ENCODE results near the gene POLR1A.

The POLR1A gene

DNA sequence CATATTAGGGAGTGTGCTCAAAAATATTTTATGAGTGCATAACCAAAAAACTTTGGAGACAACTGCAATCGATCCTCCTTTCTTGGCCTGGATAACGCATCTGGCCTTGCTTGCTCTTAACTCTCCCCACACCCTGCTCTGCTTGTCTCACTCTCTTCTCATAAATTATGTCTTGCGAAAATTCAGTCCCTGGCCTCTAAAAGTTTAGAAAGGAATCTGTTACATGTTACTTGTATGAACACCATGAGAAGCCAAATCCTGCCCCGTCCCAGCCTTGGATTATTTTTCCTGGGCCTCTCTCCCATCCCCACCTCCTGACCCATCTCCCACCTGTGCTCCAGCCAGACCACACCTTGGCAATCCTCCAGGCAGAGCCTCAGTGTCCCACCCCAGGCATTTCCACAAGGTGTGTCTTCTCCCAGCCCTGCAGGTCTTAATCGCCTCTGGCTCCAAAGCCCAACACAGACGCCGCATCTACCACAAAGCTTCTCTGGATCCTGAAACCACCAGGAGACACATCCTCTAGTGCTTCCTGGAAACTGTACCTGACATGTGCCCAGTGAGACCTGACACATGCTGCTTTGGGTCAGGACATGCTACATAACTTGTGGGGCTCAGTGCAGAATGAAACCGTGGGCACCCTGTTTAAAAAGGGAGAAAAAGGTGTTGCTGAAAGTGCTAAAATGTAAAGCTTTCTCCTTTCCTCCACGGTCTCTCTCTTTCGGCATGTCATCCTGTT is 117.3 kb downstream of the POLR1A start:
- TF ChIP-seq, protein P1, sequence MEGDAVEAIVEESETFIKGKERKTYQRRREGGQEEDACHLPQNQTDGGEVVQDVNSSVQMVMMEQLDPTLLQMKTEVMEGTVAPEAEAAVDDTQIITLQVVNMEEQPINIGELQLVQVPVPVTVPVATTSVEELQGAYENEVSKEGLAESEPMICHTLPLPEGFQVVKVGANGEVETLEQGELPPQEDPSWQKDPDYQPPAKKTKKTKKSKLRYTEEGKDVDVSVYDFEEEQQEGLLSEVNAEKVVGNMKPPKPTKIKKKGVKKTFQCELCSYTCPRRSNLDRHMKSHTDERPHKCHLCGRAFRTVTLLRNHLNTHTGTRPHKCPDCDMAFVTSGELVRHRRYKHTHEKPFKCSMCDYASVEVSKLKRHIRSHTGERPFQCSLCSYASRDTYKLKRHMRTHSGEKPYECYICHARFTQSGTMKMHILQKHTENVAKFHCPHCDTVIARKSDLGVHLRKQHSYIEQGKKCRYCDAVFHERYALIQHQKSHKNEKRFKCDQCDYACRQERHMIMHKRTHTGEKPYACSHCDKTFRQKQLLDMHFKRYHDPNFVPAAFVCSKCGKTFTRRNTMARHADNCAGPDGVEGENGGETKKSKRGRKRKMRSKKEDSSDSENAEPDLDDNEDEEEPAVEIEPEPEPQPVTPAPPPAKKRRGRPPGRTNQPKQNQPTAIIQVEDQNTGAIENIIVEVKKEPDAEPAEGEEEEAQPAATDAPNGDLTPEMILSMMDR (IDR thresholded peaks at IDR 0.05; ENCODE audit: control insufficient read depth, insufficient read depth, low read depth, low read length, missing control alignments), result no peak
- no peak overlapping the region for H3K4me3 ChIP-seq (ENCODE audit: control insufficient read depth, low read depth, low read length)
- DNase-seq (ENCODE audit: low read depth), result no peak

DNA sequence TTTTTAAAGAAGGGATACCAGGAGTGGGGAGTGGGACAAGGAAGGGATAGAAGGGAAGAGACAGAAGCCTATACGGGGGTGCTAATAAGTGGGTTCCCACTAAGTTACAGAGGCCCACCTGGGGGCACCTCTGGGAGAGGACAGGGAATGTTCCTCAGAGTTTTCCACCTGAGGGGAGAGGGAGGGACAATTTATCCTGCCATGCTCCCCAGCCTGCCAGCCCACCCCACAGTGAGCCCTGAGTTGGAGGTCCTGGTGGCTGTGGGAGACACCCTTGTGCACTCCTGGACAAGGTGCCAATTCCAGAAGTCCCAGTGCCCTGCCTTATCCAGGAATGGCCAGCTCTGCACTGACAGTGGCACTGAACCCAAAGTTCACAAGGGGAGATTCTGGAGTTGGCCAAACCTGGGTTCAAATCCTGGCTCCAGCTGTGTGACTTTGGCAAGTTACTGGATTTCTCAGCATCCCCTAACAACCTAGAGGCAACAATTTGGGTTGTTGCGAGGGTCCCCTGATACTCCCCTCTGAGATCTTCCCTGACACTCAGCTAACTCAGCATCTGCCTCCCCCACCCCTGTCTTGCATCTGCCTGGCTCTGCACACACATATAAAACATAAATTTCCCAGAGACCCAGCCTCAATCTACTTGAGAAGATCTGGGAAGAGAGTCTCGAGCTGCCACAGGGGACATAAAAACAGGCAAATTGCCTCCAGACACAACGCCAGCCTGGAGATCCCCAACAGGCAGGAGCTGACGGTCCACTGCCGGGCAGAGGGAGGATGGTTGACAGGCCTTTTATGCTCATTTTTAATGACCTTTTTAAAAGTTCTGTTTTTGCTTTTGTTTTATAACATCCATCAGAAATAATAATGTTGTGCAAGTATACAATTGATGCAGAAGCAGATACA is 118.2 kb downstream of the POLR1A start:
- TF ChIP-seq, protein P1 (IDR thresholded peaks at IDR 0.05; ENCODE audit: control insufficient read depth, insufficient read depth, low read depth, low read length, missing control alignments), result no peak
- DNase-seq (ENCODE audit: low read depth), result no peak
- no peak overlapping the region for H3K4me3 ChIP-seq (ENCODE audit: control insufficient read depth, low read depth, low read length)

DNA sequence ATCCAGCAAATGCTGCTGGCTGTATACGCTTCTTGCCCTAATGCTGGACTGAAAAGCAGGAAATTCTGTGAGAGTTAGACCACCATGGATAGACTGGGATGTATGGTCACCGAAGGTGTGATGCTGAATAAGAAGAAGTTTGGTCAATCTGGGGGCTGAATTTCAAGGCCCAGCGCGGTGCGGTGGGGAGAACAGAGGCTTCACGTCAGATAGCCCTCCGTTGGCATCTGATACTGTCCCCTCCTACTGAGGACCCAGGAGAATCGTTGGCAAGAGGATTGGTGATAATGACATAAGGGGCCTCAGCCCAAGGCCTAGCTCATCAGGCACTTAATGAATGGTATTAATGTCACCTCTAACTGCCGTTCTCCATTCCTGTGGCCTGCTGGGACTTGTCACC is 119.6 kb downstream of the POLR1A start:
- no peak overlapping the region for H3K4me3 ChIP-seq (ENCODE audit: control insufficient read depth, low read depth, low read length)
- no peak for DNase-seq (ENCODE audit: low read depth)
- TF ChIP-seq, protein P1 (IDR thresholded peaks at IDR 0.05; ENCODE audit: control insufficient read depth, insufficient read depth, low read depth, low read length, missing control alignments), result no peak

DNA sequence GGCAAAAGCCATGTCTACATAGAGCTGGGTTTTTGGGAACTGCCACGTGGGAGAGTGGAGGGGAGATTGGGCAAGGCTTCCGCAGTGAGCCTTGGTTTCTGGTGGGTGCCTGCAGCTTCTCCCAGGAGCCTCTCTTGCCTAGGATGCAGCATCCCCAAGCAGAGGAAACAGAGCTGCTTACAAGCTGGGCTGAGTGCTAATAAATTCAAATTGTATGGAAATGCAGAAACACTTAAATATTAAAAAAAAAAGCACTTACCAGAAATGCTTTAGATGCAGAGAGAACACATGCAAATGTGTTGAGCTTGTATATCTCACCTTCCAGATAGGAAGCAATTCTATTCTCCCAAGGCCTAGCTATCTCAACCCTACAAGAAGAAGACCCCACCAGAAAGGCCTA is 120.9 kb downstream of the POLR1A start:
- TF ChIP-seq, protein P1 (IDR thresholded peaks at IDR 0.05; ENCODE audit: control insufficient read depth, insufficient read depth, low read depth, low read length, missing control alignments), result no peak
- no peak for DNase-seq (ENCODE audit: low read depth)
- H3K4me3 ChIP-seq (ENCODE audit: control insufficient read depth, low read depth, low read length), result no peak overlapping the region

DNA sequence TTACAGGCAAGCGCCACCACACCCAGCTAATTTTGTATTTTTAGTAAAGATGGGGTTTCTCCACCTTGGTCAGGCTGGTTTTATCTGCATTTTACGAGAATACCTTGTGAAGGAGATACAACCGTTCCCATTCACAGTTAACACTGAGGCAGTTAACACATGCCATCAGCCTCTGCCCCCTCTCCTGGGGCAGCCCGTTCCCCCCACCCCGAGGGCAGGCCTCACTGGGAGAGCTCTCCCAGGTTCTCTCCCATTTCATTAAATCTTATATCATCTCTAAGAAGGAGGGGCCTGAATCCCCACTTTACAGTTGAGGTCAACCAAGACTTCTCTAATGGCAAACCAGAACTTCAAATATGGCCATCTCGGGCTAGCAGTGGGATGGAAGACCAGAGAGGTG is 121.9 kb downstream of the POLR1A start:
- DNase-seq (ENCODE audit: low read depth), result no peak
- TF ChIP-seq, protein P1 (IDR thresholded peaks at IDR 0.05; ENCODE audit: control insufficient read depth, insufficient read depth, low read depth, low read length, missing control alignments), result no peak
- H3K4me3 ChIP-seq (ENCODE audit: control insufficient read depth, low read depth, low read length), result no peak overlapping the region

DNA sequence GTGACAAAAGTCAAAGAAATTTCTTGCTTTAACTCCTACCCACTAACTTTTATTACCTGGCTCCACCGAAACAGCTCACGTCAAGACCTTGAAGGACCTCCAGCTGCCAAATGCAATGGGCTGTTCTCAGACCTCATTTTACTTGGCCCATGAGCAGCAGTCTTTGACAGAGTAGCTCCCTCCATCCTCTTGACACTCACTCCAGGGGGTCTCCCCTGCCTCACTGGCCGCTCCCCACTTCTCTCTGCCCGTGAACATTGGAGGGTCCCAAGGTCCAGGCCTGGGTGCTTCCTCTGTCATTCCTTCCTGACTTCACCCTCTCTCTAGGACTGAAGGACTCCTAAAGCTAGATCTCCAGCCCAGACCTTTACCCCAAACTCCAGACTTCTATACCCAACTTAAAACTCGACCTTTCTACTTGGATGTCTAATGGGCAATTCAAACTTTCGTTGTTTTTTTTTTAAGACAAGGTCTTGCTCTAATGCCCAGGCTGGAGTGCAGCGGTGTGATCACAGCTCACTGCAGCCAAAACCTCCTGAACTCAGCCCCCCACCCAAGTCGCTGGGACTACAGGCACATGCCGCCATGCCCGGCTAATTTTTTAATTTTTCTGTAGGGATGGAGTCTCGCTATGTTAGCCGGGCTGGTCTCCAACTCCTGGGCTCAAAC is 124.0 kb downstream of the POLR1A start:
- DNase-seq (ENCODE audit: low read depth), result no peak
- TF ChIP-seq, protein P1 (IDR thresholded peaks at IDR 0.05; ENCODE audit: control insufficient read depth, insufficient read depth, low read depth, low read length, missing control alignments), result no peak
- H3K4me3 ChIP-seq (ENCODE audit: control insufficient read depth, low read depth, low read length), result no peak overlapping the region

All from AG09309 (cell line).